Erythroblast (primary cell): Measurements from ENCODE around the gene SCN5A.

ENCODE experiments used
- GATA1 ChIP-seq: IDR thresholded peaks from 2 replicates; pipeline ENCODE4 v1.6.1; 2011; ENCODE audit warnings: low read depth, mild to moderate bottlenecking, control low read depth, low read length, moderate library complexity
- POLR2A ChIP-seq: IDR thresholded peaks from 2 replicates; pipeline ENCODE4 v1.6.1; 2011; ENCODE audit warnings: mild to moderate bottlenecking, low read length

- TF ChIP-seq POLR2A, result no peak
- no peak for TF ChIP-seq GATA1
Measured at GRCh38 chr3:38528457-38528856, 121.0 kb downstream of the SCN5A start.
